Stomach (tissue), 4 donors: ENCODE results near the gene PHF1.

Source experiments
- POLR2A ChIP-seq, 4 donors: fragments of 450-650 bp; IDR thresholded peaks; one replicate each; pipeline ENCODE4 v1.6.1; 2016; ENCODE audit warnings: antibody characterized with exemption in 4 of 4, control low read depth in 2 of 4, mild to moderate bottlenecking in 1 of 4, moderate library complexity in 1 of 4
- TF ChIP-seq, protein P1 (sequence below), 7 experiments: fragments of 450-650 bp in 4 of 7; fragments of 200-600 bp in 3 of 7; sonication (generic) in 3 of 7; IDR thresholded peaks; one replicate each; pipeline ENCODE4 v1.5.1; 2016 to 2019; ENCODE audit warnings: antibody characterized with exemption in 7 of 7, control low read depth in 2 of 7, mild to moderate bottlenecking in 1 of 7

DNA sequence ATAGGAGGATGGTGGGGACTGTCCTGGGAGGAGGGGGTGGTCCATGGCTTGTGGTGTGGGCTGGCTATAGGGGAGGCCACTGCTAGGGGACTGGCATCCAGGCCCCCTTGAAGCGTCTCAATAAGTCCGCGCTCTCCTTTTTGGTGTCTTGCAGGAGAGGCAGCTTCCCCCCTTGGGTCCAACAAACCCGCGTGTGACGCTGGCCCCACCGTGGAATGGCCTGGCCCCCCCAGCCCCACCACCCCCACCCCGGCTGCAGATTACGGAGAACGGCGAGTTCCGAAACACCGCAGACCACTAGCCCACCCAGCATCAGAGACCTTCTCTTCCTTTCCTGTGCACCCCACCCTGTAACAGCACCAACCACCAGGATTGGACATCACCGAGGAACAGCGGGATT, 40.8 kb downstream of the PHF1 start:
- TF ChIP-seq, protein P1, sequence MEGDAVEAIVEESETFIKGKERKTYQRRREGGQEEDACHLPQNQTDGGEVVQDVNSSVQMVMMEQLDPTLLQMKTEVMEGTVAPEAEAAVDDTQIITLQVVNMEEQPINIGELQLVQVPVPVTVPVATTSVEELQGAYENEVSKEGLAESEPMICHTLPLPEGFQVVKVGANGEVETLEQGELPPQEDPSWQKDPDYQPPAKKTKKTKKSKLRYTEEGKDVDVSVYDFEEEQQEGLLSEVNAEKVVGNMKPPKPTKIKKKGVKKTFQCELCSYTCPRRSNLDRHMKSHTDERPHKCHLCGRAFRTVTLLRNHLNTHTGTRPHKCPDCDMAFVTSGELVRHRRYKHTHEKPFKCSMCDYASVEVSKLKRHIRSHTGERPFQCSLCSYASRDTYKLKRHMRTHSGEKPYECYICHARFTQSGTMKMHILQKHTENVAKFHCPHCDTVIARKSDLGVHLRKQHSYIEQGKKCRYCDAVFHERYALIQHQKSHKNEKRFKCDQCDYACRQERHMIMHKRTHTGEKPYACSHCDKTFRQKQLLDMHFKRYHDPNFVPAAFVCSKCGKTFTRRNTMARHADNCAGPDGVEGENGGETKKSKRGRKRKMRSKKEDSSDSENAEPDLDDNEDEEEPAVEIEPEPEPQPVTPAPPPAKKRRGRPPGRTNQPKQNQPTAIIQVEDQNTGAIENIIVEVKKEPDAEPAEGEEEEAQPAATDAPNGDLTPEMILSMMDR (IDR thresholded peaks at IDR 0.05): no peak
- TF ChIP-seq POLR2A (IDR thresholded peaks at IDR 0.05): no peak
